Stimulated activated CD8-positive, alpha-beta memory T cell treated with anti-CD3 and anti-CD28 coated beads, Interleukin-7, amount 100 ng/mL, for 48 hours (primary cell): ENCODE results near the gene MCM8.
"Not testable (repeated sequence)": the region's sequence is repeated elsewhere in the genome, so short reads cannot be mapped to it uniquely, and the experiment has no call there.

ENCODE experiments used
- DNase-seq, 2 donors: peaks; one replicate each; pipeline ENCODE4 v3.0.0-alpha.2; 2020; ENCODE audit warnings: low read depth in 1 of 2; ENCODE audit errors: extremely low read depth in 1 of 2

MCM8 gene

GRCh38 chr20:5999783-6000182 lies 49.3 kb downstream of the MCM8 start:
- DNase-seq = no peak

- DNase-seq = no peak
Observed at GRCh38 chr20:6000871-6001270, 50.4 kb downstream of the MCM8 start.

GRCh38 chr20:6006603-6006949 lies 56.1 kb downstream of the MCM8 start:
- DNase-seq = no peak

GRCh38 chr20:6007094-6007528 lies 56.7 kb downstream of the MCM8 start:
- no peak for DNase-seq

GRCh38 chr20:6007529-6008103 lies 57.2 kb downstream of the MCM8 start:
- no peak for DNase-seq

- DNase-seq = no peak
Observed at GRCh38 chr20:6008254-6008653, 57.8 kb downstream of the MCM8 start.

- DNase-seq = no peak
Observed at GRCh38 chr20:6012179-6012578, 61.7 kb downstream of the MCM8 start.

- no peak for DNase-seq
Observed at GRCh38 chr20:6014017-6014416, 63.6 kb downstream of the MCM8 start.

GRCh38 chr20:6014957-6015356 lies 64.5 kb downstream of the MCM8 start:
- DNase-seq = no peak

- no peak for DNase-seq
Observed at GRCh38 chr20:6017467-6017866, 67.0 kb downstream of the MCM8 start.

GRCh38 chr20:6017880-6018279 lies 67.4 kb downstream of the MCM8 start:
- no peak for DNase-seq

GRCh38 chr20:6024768-6025167 lies 74.3 kb downstream of the MCM8 start:
- DNase-seq = no peak

- no peak for DNase-seq
Observed at GRCh38 chr20:6026051-6026450, 75.6 kb downstream of the MCM8 start.

GRCh38 chr20:6028818-6029217 lies 78.4 kb downstream of the MCM8 start:
- no peak for DNase-seq

- no peak for DNase-seq
Observed at GRCh38 chr20:6029538-6029937, 79.1 kb downstream of the MCM8 start.

GRCh38 chr20:6030453-6031080 lies 80.1 kb downstream of the MCM8 start:
- DNase-seq = no peak

GRCh38 chr20:6032907-6033306 lies 82.5 kb downstream of the MCM8 start:
- not testable (repeated sequence) for DNase-seq

GRCh38 chr20:6034134-6034969 lies 83.9 kb downstream of the MCM8 start:
- no peak for DNase-seq

GRCh38 chr20:6036213-6036612 lies 85.8 kb downstream of the MCM8 start:
- DNase-seq = no peak

GRCh38 chr20:6037082-6037481 lies 86.6 kb downstream of the MCM8 start:
- DNase-seq = no peak

- DNase-seq = no peak
Observed at GRCh38 chr20:6038256-6038655, 87.8 kb downstream of the MCM8 start.

- no peak for DNase-seq
Observed at GRCh38 chr20:6039766-6040165, 89.3 kb downstream of the MCM8 start.
